Keratinocyte (primary cell): ENCODE results near the gene MAP7D2. TPM values are rescaled to one million over a fixed set of nuclear protein-coding genes. Genes with fewer than 3 reads are reported as not detected.

Experiments
- DNase-seq: peaks from one replicate; pipeline ENCODE4 v3.0.0-alpha.2; 2011; ENCODE audit warnings: low read depth, missing footprints, low spot score
- FAIRE-seq: peaks from 2 replicates; lab custom pipeline; 2011; peaks lifted over from hg19 to GRCh38; lab: Jason Lieb, UNC
- H2AFZ ChIP-seq: 2 replicates; pipeline ENCODE4 v1.6.0; 2012; ENCODE audit warnings: low read length, control low read depth, inconsistent platforms; ENCODE audit not compliant: control insufficient read depth
- H3K27ac ChIP-seq: 2 replicates; pipeline ENCODE4 v1.5.1; 2011; ENCODE audit warnings: low read length; ENCODE audit not compliant: control insufficient read depth, insufficient read depth
- H3K27me3 ChIP-seq: 3 replicates; pipeline ENCODE4 v1.6.0; 2011; ENCODE audit warnings: low read length; ENCODE audit not compliant: control insufficient read depth, insufficient read depth; ENCODE audit errors: extremely low read depth
- H3K36me3 ChIP-seq, 2 experiments: 2 replicates in 1 of 2; 3 replicates in 1 of 2; pipeline ENCODE4 v1.5.1; 2011; ENCODE audit warnings: low read length in 2 of 2, mild to moderate bottlenecking in 1 of 2; ENCODE audit not compliant: control insufficient read depth in 2 of 2, insufficient read depth in 2 of 2; ENCODE audit errors: extremely low read depth in 1 of 2
- H3K4me1 ChIP-seq: 3 replicates; pipeline ENCODE4 v1.5.1; 2011; ENCODE audit warnings: low read length; ENCODE audit not compliant: control insufficient read depth, insufficient read depth; ENCODE audit errors: extremely low read depth
- H3K4me2 ChIP-seq: 3 replicates; pipeline ENCODE4 v1.6.0; 2011; ENCODE audit warnings: low read depth, low read length; ENCODE audit not compliant: control insufficient read depth, insufficient read depth; ENCODE audit errors: extremely low read depth
- H3K4me3 ChIP-seq, 3 experiments: fragments of 200-600 bp in 1 of 3; sonication (generic) in 1 of 3; 2 replicates in 2 of 3; 3 replicates in 1 of 3; pipeline ENCODE4 v1.5.1; 2011 to 2016; ENCODE audit warnings: low read length in 3 of 3, mild to moderate bottlenecking in 3 of 3, control low read depth in 2 of 3, inconsistent platforms in 1 of 3, low read depth in 1 of 3, mixed read lengths in 1 of 3, mixed run types in 1 of 3, moderate library complexity in 1 of 3; ENCODE audit not compliant: control insufficient read depth in 2 of 3, insufficient read depth in 2 of 3; ENCODE audit errors: extremely low read depth in 1 of 3
- H3K79me2 ChIP-seq: 2 replicates; pipeline ENCODE4 v1.6.0; 2012; ENCODE audit warnings: low read length; ENCODE audit not compliant: control insufficient read depth, insufficient read depth
- H3K9ac ChIP-seq: 3 replicates; pipeline ENCODE4 v1.6.0; 2011; ENCODE audit warnings: low read length; ENCODE audit not compliant: control insufficient read depth, insufficient read depth; ENCODE audit errors: extremely low read depth
- H3K9me1 ChIP-seq: 3 replicates; pipeline ENCODE4 v1.6.0; 2011; ENCODE audit warnings: low read length; ENCODE audit not compliant: control insufficient read depth, insufficient read depth; ENCODE audit errors: extremely low read depth
- H3K9me3 ChIP-seq: 2 replicates; pipeline ENCODE4 v1.5.1; 2012; ENCODE audit warnings: low read depth, low read length; ENCODE audit not compliant: control insufficient read depth
- H4K20me1 ChIP-seq: 3 replicates; pipeline ENCODE4 v1.6.0; 2011; ENCODE audit warnings: low read length; ENCODE audit not compliant: control insufficient read depth, insufficient read depth; ENCODE audit errors: extremely low read depth
- EZH2 ChIP-seq: IDR thresholded peaks from one replicate; pipeline ENCODE4 v1.6.1; 2012; ENCODE audit warnings: inconsistent platforms, mild to moderate bottlenecking, low read length, moderate library complexity
- dilution Hi-C: fragments of 300-500 bp; cut with MboI; formaldehyde crosslinking; loops from one replicate; pipeline ENCODE4 v1.7.0; 2020; ENCODE audit warnings: low sequenced_read_pairs; ENCODE audit not compliant: extremely low pct_ligation_motif_present
- polyA plus RNA-seq, 5 experiments: library from polyadenylated mRNA; depleted of rRNA in 3 of 5; stranded (reverse) in 3 of 5; stranded (forward) in 1 of 5; unstranded in 1 of 5; fragments of >200 nt; gene quantifications; 1 replicate in 1 of 5; 2 replicates in 3 of 5; 3 replicates in 1 of 5; pipeline versions ENCODE4 v1.2.1 to v1.2.3, GENCODE V29; 2011 to 2012; ENCODE audit warnings: missing spikeins in 2 of 5, low read depth in 1 of 5, low replicate concordance in 1 of 5
- TF ChIP-seq, protein P1 (sequence below), 3 experiments: IDR thresholded peaks in 1 of 3; conservative IDR thresholded peaks in 1 of 3; optimal IDR thresholded peaks in 1 of 3; 2 replicates in 2 of 3; 3 replicates in 1 of 3; pipeline versions ENCODE3 to v1.5.1; 2011; ENCODE audit warnings: low read length in 3 of 3, mild to moderate bottlenecking in 3 of 3, moderate library complexity in 2 of 3, control low read depth in 1 of 3, inconsistent platforms in 1 of 3; ENCODE audit not compliant: insufficient read depth in 2 of 3; ENCODE audit errors: extremely low read depth in 1 of 3

Gene MAP7D2
- polyA plus RNA-seq, 1 donor (not counting 4 experiments of a cell fraction or from before 2014, with no cell fraction given) = 0.76 TPM

- H3K36me3 ChIP-seq = no peaks in the 10 kb centered on the region
- dilution Hi-C loops = no loop called here
- FAIRE-seq = no peak
These were observed 143.7 kb downstream of the MAP7D2 start for GRCh38 chrX:19972984-19973383.

GRCh38 chrX:19968276-19968675 is 148.4 kb downstream of the MAP7D2 start:
- H3K9me1 ChIP-seq = no peaks in the 10 kb centered on the region
- H3K9me3 ChIP-seq = no peaks in the 10 kb centered on the region
- H3K27me3 ChIP-seq = no peaks in the 10 kb centered on the region
- H3K9ac ChIP-seq = no peak overlapping the region
- TF ChIP-seq, protein P1, sequence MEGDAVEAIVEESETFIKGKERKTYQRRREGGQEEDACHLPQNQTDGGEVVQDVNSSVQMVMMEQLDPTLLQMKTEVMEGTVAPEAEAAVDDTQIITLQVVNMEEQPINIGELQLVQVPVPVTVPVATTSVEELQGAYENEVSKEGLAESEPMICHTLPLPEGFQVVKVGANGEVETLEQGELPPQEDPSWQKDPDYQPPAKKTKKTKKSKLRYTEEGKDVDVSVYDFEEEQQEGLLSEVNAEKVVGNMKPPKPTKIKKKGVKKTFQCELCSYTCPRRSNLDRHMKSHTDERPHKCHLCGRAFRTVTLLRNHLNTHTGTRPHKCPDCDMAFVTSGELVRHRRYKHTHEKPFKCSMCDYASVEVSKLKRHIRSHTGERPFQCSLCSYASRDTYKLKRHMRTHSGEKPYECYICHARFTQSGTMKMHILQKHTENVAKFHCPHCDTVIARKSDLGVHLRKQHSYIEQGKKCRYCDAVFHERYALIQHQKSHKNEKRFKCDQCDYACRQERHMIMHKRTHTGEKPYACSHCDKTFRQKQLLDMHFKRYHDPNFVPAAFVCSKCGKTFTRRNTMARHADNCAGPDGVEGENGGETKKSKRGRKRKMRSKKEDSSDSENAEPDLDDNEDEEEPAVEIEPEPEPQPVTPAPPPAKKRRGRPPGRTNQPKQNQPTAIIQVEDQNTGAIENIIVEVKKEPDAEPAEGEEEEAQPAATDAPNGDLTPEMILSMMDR (optimal IDR thresholded peaks at IDR 0.05 in 1 of 3, IDR thresholded peaks at IDR 0.05 in 1 of 3, conservative IDR thresholded peaks at IDR 0.05 in 1 of 3; ENCODE audit: extremely low read depth in 1 of 3, insufficient read depth in 2 of 3, low read length in 3 of 3) = no peak
- no peak for TF ChIP-seq EZH2
- H3K36me3 ChIP-seq = no peaks in the 10 kb centered on the region
- FAIRE-seq (no peak), DNase-seq (no peak)
- H4K20me1 ChIP-seq = no peaks in the 10 kb centered on the region
- H2AFZ ChIP-seq = no peak overlapping the region
- H3K4me1 ChIP-seq = no peaks in the 10 kb centered on the region
- no peaks in the 10 kb centered on the region for H3K79me2 ChIP-seq
- dilution Hi-C loops = no loop called here
- no peak overlapping the region for H3K27ac ChIP-seq
- no peak overlapping the region for H3K4me2 ChIP-seq
- H3K4me3 ChIP-seq = no peak overlapping the region

More at GRCh38 chrX:19972984-19973383, 143.7 kb downstream of the MAP7D2 start:
- no peaks in the 10 kb centered on the region for H3K9me3 ChIP-seq
- no peak overlapping the region for H3K4me3 ChIP-seq
- H3K4me1 ChIP-seq = no peaks in the 10 kb centered on the region
- DNase-seq = no peak
- no peak overlapping the region for H2AFZ ChIP-seq
- TF ChIP-seq EZH2 = no peak
- TF ChIP-seq, protein P1 (optimal IDR thresholded peaks at IDR 0.05 in 1 of 3, IDR thresholded peaks at IDR 0.05 in 1 of 3, conservative IDR thresholded peaks at IDR 0.05 in 1 of 3; ENCODE audit: extremely low read depth in 1 of 3, insufficient read depth in 2 of 3, low read length in 3 of 3) = no peak
- no peak overlapping the region for H3K4me2 ChIP-seq
- no peaks in the 10 kb centered on the region for H3K27me3 ChIP-seq
- no peaks in the 10 kb centered on the region for H3K79me2 ChIP-seq
- no peaks in the 10 kb centered on the region for H3K9me1 ChIP-seq
- H4K20me1 ChIP-seq = no peaks in the 10 kb centered on the region
- H3K27ac ChIP-seq = no peak overlapping the region
- H3K9ac ChIP-seq = no peak overlapping the region
